Mucosa of rectum (tissue), 2 donors: Measurements from ENCODE around the gene NUP107.
"Not testable (repeated sequence)": the region's sequence is repeated elsewhere in the genome, so short reads cannot be mapped to it uniquely, and the experiment has no call there.

ENCODE experiments used
- H3K27ac ChIP-seq, 2 donors: one replicate each; pipeline ENCODE4 v1.7.0; 2013; ENCODE audit warnings: inconsistent platforms in 2 of 2, low read depth in 2 of 2, low read length in 2 of 2
- H3K27me3 ChIP-seq, 2 donors: one replicate each; pipeline ENCODE4 v1.7.0; 2013; ENCODE audit warnings: low read length in 2 of 2; ENCODE audit not compliant: control insufficient read depth in 2 of 2, insufficient read depth in 2 of 2
- H3K36me3 ChIP-seq, 2 donors: one replicate each; pipeline ENCODE4 v1.7.0; 2013; ENCODE audit warnings: low read length in 2 of 2; ENCODE audit not compliant: control insufficient read depth in 2 of 2, insufficient read depth in 2 of 2
- H3K4me1 ChIP-seq, 2 donors: one replicate each; pipeline ENCODE4 v1.7.0; 2013; ENCODE audit warnings: low read length in 2 of 2, mild to moderate bottlenecking in 1 of 2; ENCODE audit not compliant: control insufficient read depth in 2 of 2, insufficient read depth in 2 of 2
- H3K4me3 ChIP-seq, 2 donors: one replicate each; pipeline ENCODE4 v1.7.0; 2013; ENCODE audit warnings: low read length in 2 of 2
- H3K9ac ChIP-seq, 2 donors: one replicate each; pipeline ENCODE4 v1.7.0; 2013; ENCODE audit warnings: low read length in 2 of 2, low read depth in 1 of 2, mild to moderate bottlenecking in 1 of 2
- H3K9me3 ChIP-seq, 2 donors: one replicate each; pipeline ENCODE4 v1.7.0; 2013; ENCODE audit warnings: low read length in 2 of 2; ENCODE audit not compliant: control insufficient read depth in 2 of 2
- donor health status: healthy.
- donor health status: Normal muscosa, but diverticular disease.

The NUP107 gene

DNA sequence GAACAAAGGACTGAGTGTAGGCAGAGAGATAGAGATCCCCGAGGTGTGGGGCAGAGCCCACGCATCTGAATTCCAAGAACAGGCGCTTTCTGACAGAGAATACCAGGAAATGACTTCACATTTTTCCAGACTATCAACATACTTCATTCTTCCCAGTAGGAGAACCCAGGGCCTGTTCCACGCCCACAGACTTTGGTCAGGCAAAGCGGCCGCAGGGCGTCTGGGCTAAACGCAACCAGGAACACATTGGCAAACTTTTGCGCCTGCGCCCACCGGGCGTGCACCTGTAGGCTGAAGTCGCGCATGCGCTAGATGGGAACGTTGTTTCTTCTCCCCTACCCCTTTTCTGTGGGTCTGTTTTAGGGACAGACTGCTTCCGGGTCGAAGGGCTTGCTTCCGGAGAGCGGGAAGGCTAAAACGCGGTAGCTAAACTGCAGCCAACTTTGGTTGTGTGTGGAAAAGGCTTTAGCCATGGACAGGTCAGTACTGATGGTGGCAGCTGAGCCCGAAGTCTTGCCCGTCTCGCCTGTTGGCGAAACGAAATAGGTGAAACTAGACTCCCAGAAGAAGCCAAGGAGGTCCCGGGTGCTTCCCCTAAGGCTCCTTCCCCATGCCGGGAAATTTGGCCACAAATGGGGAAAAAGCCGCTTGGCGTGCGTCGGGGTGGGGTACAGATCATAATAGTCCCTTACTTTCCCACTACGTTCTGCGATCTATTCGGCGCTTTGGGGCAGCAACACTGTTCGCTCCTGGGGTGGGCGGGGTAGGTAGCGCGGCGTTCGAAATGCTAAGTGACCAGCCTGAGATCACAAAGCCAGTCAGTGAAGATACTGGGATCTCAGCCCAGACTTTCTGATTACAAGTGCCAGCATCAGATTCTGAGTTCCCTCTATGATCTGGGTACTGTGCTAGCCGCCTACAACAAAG, at the start of gene NUP107:
NUP107 (plus strand) TSS at position 384 of the 927 bp plus-strand sequence; CDS start at position 472, 88 bp downstream.
- H3K4me3 ChIP-seq, result peak within 1 kb of the TSS; percentile 86 to 99
- peak within 1 kb of the TSS; percentile 79 to 92 for H3K27ac ChIP-seq
- no peaks in the 10 kb centered on the region for H3K27me3 ChIP-seq
- H3K36me3 ChIP-seq, result peaks cover 9 to 11% of the 10 kb centered on the region in 2 donors
- H3K9me3 ChIP-seq, result no peaks in the 10 kb centered on the region
- H3K4me1 ChIP-seq, result peaks cover 8 to 15% of the 10 kb centered on the region in 2 donors
- H3K9ac ChIP-seq, result peak within 1 kb of the TSS; percentile 83 to 91

DNA sequence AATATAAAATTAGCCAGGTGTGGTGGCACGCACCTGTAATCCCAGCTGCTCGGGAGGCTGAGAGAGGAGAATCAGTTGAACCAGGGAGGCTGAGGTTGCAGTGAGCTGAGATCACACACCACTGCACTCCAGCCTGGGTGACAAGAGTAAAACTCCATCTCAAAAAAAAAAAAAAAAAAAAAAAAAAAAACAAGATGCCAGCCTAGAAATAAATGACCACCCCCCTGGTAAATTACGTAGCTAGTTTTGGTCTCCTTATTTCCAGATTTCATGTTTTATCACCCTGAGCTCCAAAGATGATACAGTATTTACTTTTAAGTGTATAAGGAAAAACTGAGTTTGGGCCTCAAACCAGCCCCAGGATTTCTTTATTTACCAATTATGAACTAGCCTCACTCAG, 49.3 kb upstream of the NUP107 start:
- H3K4me3 ChIP-seq, H3K27me3 ChIP-seq, H3K4me1 ChIP-seq, H3K27ac ChIP-seq, H3K9me3 ChIP-seq, H3K9ac ChIP-seq, H3K36me3 ChIP-seq: not testable (repeated sequence)

DNA sequence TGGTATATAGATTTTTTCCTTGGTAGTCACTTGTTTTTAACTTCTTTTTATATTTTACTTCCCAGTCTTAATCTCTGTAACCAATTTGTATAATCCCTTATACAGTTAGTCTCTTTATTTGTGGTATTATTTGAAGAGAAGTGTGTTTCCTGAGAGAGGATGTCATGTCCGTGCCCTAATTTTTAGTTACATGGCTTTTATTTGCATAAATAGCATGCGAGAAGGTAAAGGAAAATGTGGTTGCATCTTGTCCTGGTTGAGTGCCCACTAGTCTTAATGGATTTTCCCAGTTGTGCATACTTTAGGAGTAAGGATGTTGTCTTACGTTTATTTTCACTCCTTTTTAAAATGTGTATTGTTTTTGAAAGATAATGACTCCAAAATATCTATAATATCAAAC, 48.6 kb upstream of the NUP107 start:
- H3K9ac ChIP-seq, result no peak overlapping the region
- no peaks in the 10 kb centered on the region for H3K9me3 ChIP-seq
- no peaks in the 10 kb centered on the region for H3K4me1 ChIP-seq
- no peak overlapping the region for H3K4me3 ChIP-seq
- H3K36me3 ChIP-seq, result peaks cover 0 to 5% of the 10 kb centered on the region in 2 donors
- no peaks in the 10 kb centered on the region for H3K27me3 ChIP-seq
- no peak overlapping the region for H3K27ac ChIP-seq

DNA sequence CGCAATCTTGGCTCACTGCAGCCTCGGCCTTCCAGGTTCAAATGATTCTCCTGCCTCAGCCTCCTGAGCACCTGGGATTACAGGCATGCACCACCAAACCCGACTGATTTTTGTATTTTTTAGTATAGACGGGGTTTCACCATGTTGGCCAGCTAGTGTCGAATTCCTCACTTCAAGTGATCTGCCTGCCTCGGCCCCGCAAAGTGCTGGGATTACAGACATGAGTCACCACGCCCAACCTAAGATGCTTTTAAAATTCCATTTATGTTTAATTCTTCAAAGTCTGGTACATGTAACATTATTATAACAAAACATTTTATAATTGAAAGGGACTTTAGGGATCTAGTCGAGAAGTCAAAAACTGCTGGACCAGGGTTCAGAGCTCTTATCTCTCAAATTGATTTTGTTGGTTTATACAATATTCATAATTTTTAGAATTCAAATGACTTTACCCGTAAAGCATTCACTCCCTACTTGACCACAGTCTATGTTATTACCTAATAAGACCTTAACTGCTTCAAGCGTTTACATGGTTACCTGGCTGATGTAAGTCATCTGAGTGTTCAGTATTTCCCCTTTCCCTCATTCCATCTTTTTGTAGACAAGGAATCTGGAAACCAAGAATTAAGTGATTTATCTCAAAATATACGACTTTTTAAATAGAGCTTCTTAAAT, 47.9 kb upstream of the NUP107 start:
- Histone ChIP-seq H3K36me3 (peaks cover 0 to 5% of the 10 kb centered on the region in 2 donors), H3K4me3 (no peak overlapping the region), H3K27me3 (no peaks in the 10 kb centered on the region), H3K9ac (no peak overlapping the region), H3K9me3 (no peaks in the 10 kb centered on the region), H3K4me1 (no peaks in the 10 kb centered on the region), H3K27ac (no peak overlapping the region)

DNA sequence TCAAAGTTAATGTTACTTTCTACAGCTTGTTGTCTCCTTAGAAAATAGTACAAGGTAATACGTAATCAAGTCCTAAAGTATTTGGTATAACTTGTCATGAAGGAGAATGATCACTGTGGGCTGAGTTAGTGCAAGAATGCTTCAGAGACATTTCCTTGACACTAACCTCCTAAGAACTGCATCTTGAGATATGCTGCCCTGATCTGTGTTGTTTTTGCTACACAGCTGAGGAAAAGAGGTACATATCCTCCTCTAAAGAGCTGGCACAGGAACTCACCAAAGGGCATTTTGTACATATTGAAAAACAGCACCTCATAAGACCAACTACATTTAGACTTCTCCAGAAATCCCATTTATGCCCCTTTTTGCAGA, 47.4 kb upstream of the NUP107 start:
- no peaks in the 10 kb centered on the region for H3K4me1 ChIP-seq
- no peak overlapping the region for H3K9ac ChIP-seq
- no peaks in the 10 kb centered on the region for H3K27me3 ChIP-seq
- no peak overlapping the region for H3K27ac ChIP-seq
- H3K36me3 ChIP-seq, result peaks cover 0 to 5% of the 10 kb centered on the region in 2 donors
- no peak overlapping the region for H3K4me3 ChIP-seq
- no peaks in the 10 kb centered on the region for H3K9me3 ChIP-seq

DNA sequence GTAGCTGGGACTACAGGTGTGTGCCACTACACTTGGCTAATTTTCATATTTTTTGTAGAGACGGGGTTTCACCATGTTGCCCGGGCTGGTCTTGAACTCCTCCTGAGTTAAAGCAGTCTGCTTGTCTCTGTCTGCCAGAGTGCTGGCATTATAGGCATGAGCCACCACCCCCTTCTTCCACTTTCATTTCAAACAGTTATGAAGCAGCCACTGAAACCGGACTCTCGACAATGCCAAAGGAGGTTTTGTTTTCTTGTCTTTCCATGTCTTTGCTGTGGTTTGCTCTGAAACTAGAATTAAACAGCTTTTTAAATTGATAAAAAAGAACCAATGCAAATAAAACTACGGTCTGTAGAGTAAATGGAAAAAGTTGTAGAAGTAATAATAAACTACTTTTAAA, 45.6 kb upstream of the NUP107 start:
- no peak overlapping the region for H3K27ac ChIP-seq
- H3K4me3 ChIP-seq, result no peak overlapping the region
- H3K4me1 ChIP-seq, result no peaks in the 10 kb centered on the region
- no peaks in the 10 kb centered on the region for H3K27me3 ChIP-seq
- no peaks in the 10 kb centered on the region for H3K9me3 ChIP-seq
- H3K9ac ChIP-seq, result no peak overlapping the region
- peaks cover 0 to 5% of the 10 kb centered on the region in 2 donors for H3K36me3 ChIP-seq

DNA sequence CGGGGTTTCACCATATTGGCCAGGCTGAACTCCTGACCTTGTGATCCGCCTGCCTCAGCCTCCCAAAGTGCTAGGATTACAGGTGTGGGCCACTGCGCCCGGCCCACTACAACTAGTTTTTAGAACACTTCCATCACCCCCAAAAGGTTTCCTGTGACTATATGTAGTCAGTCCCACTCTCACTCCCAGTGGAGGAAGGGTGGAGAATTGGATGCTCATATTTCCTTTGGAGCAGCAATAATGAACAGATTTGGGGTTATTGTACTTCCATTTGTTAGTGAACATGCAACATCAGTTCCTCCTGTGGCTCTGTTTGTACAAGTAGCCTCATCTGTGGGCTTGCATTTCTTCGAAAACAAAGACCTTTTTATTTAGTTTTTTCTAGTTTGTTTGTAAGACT, 40.3 kb upstream of the NUP107 start:
- peaks cover 0 to 3% of the 10 kb centered on the region in 2 donors for H3K4me1 ChIP-seq

DNA sequence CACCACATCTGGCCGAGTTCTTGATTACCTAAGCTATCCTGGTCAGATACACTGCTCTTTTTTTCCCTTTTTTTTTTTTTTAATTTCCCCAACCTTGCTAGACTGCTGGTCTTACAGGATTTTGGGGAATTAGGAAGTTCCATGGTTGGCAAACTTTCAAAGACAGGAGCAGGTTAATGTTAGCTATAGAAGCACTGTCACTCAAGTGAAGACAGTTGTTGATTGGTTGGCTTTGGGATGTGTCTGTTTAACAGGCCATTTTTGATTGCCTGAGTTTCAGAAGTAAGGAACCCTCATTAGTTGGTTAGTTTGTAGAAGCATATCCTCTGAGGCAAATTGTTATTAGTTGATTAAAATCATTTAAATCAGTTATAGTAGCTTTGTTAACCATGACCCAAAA, 39.3 kb upstream of the NUP107 start:
- Histone ChIP-seq H3K4me3 (no peak overlapping the region), H3K9ac (no peak overlapping the region), H3K9me3 (no peaks in the 10 kb centered on the region), H3K4me1 (peaks cover 0 to 3% of the 10 kb centered on the region in 2 donors), H3K27me3 (no peaks in the 10 kb centered on the region), H3K27ac (no peak overlapping the region), H3K36me3 (peaks cover 21 to 25% of the 10 kb centered on the region in 2 donors)

More for the DNA sequence above, 40.3 kb upstream of the NUP107 start:
- peaks cover 19 to 23% of the 10 kb centered on the region in 2 donors for H3K36me3 ChIP-seq
- H3K9ac ChIP-seq, result no peak overlapping the region
- no peak overlapping the region for H3K27ac ChIP-seq
- H3K4me3 ChIP-seq, result no peak overlapping the region
- no peaks in the 10 kb centered on the region for H3K9me3 ChIP-seq
- H3K27me3 ChIP-seq, result no peaks in the 10 kb centered on the region

DNA sequence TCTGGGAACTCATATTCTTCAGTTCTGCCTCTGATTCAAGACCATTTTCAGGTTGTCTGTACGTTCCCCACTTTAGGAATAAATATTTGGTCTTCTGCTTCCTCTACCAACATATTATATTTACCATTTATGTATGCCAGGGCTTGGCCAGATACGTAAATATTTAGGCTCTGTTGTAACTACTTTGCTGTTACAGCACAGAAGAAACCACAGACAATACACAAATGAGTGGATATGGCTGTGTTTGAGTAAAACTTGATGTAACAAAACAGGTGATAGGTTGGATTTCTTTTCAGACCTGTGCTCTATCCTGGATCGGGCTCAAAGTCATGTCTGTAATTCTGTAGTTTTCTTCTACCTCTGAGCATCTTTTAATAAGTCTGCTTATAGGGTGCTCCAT, 38.6 kb upstream of the NUP107 start:
- Histone ChIP-seq H3K27ac (no peak overlapping the region), H3K27me3 (no peaks in the 10 kb centered on the region), H3K36me3 (peaks cover 21 to 26% of the 10 kb centered on the region in 2 donors), H3K4me1 (peaks cover 0 to 3% of the 10 kb centered on the region in 2 donors), H3K9me3 (no peaks in the 10 kb centered on the region), H3K9ac (no peak overlapping the region), H3K4me3 (no peak overlapping the region)

DNA sequence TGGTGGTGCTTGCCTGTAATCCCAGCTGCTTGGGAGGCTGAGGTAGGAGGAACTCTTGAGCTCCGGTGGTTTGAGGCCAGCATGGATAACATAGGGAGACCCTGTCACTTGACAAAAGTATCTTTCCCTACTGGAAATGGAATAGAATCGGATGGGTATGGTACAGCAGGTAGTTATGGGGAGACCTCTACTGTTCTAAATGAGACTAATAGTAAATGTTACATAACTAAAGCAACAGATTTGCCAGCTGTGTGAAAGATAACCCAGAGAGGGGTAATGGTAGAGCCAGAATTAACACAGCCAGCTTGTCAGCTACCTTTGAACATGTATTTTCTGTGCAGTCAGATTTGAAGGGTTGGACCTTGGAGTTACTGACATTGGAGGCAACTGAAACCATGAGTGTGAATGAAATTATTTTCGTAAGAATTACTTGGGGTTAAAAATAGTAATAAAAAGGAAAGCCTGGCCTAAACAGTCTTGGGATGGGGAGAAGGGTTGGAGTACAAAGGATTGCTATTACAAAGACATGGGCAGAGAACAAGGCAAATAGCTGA, 21.7 kb upstream of the NUP107 start:
- H3K9ac ChIP-seq, result no peak overlapping the region
- peaks cover 7 to 13% of the 10 kb centered on the region in 2 donors for H3K36me3 ChIP-seq
- no peak overlapping the region for H3K27ac ChIP-seq
- no peak overlapping the region for H3K4me3 ChIP-seq
- no peaks in the 10 kb centered on the region for H3K4me1 ChIP-seq
- no peaks in the 10 kb centered on the region for H3K9me3 ChIP-seq
- H3K27me3 ChIP-seq, result no peaks in the 10 kb centered on the region
